ENCODE results near the gene TNPO3.

GRCh38 chr7:128939075-128939860, 115.6 kb downstream of the TNPO3 start:
- TF ChIP-seq SMC3 (conservative IDR thresholded peaks at IDR 0.05; ENCODE audit: poor library complexity) (no peak), CTCF (IDR thresholded peaks at IDR 0.05; ENCODE audit: poor library complexity, severe bottlenecking) (no peak), EZH2 (IDR thresholded peaks at IDR 0.05; ENCODE audit: borderline replicate concordance, insufficient read depth, low read length, poor library complexity, severe bottlenecking) (no peak)

All from neural cell (in vitro differentiated cells).